WTC11 (cell line): ENCODE measurements around the gene IGF2BP3. TPM values are rescaled to one million over a fixed set of nuclear protein-coding genes. Genes with fewer than 3 reads are reported as not detected.
A peak's percentile ranks its signal among the peaks of the same experiment; 100 is the strongest.

Experiments used
- ATAC-seq: fragments of 200-7000 bp; cut with Tn5 transposase; 2 replicates; pipeline ENCODE4 v1.10.0; 2021; ENCODE audit warnings: mild to moderate bottlenecking, moderate library complexity
- CTCF ChIA-PET: fragments of 300-600 bp; sonication (Branson Sonifier 250); formaldehyde crosslinking; loops from one replicate; lab custom pipeline; 2021; ENCODE audit warnings: antibody characterized with exemption; lab: Charles Lee
- POLR2A ChIA-PET: fragments of 350-600 bp; sonication (Branson Sonifier 250); formaldehyde crosslinking; loops from one replicate; lab custom pipeline; 2021; ENCODE audit warnings: antibody characterized with exemption; lab: Charles Lee
- DNase-seq: peaks from one replicate; pipeline ENCODE4 v3.0.0; 2021; ENCODE audit warnings: low spot score
- H3K27ac Mint-ChIP-seq: 2 replicates; pipeline ENCODE4 v1.8.0; 2021; ENCODE audit warnings: mixed read lengths
- H3K27me3 Mint-ChIP-seq: 2 replicates; pipeline ENCODE4 v1.8.0; 2021; ENCODE audit warnings: low read depth, mild to moderate bottlenecking, moderate library complexity, mixed read lengths
- H3K36me3 Mint-ChIP-seq: 2 replicates; pipeline ENCODE4 v1.8.0; 2021; ENCODE audit warnings: mixed read lengths
- H3K4me1 Mint-ChIP-seq: 2 replicates; pipeline ENCODE4 v1.8.0; 2022; ENCODE audit warnings: mixed read lengths
- H3K4me3 Mint-ChIP-seq: 2 replicates; pipeline ENCODE4 v1.8.0; 2021; ENCODE audit warnings: mild to moderate bottlenecking, moderate library complexity, mixed read lengths
- H3K9me3 Mint-ChIP-seq: 2 replicates; pipeline ENCODE4 v1.8.0; 2021; ENCODE audit warnings: mixed read lengths
- AR ChIP-seq: fragments of 250-450 bp; sonication (Bioruptor Pico); IDR thresholded peaks from 2 replicates; pipeline ENCODE4 v1.9.0; 2021; ENCODE audit warnings: mild to moderate bottlenecking
- ESRRA ChIP-seq: sonication (generic); formaldehyde crosslinking; IDR thresholded peaks from 2 replicates; pipeline ENCODE4 v1.8.1; 2022; ENCODE audit warnings: mild to moderate bottlenecking, missing genetic modification reagents, borderline replicate concordance
- FOXJ3 ChIP-seq: sonication (generic); formaldehyde crosslinking; IDR thresholded peaks from 2 replicates; pipeline ENCODE4 v1.9.0; 2021; ENCODE audit warnings: missing genetic modification reagents, mild to moderate bottlenecking, borderline replicate concordance
- GABPB1 ChIP-seq: sonication (generic); formaldehyde crosslinking; IDR thresholded peaks from 2 replicates; pipeline ENCODE4 v1.8.1; 2023; ENCODE audit warnings: mild to moderate bottlenecking, missing genetic modification reagents
- GRHL2 ChIP-seq: fragments of 250-450 bp; sonication (Bioruptor Pico); IDR thresholded peaks from 2 replicates; pipeline ENCODE4 v1.8.0; 2022; ENCODE audit warnings: mild to moderate bottlenecking, moderate library complexity; ENCODE audit not compliant: insufficient replicate concordance, severe bottlenecking
- IRF2 ChIP-seq: sonication (generic); formaldehyde crosslinking; IDR thresholded peaks from 2 replicates; pipeline ENCODE4 v1.8.0; 2022; ENCODE audit warnings: low read depth, missing genetic modification reagents, borderline replicate concordance
- NFATC4 ChIP-seq: fragments of 250-450 bp; sonication (Bioruptor Pico); IDR thresholded peaks from 2 replicates; pipeline ENCODE4 v1.9.0; 2021; ENCODE audit warnings: mild to moderate bottlenecking
- NFE2L1 ChIP-seq: sonication (generic); formaldehyde crosslinking; IDR thresholded peaks from 2 replicates; pipeline ENCODE4 v1.8.1; 2023; ENCODE audit warnings: missing genetic modification reagents
- RELA ChIP-seq: sonication (generic); formaldehyde crosslinking; IDR thresholded peaks from 2 replicates; pipeline ENCODE4 v1.8.1; 2022; ENCODE audit warnings: missing genetic modification reagents, mild to moderate bottlenecking, borderline replicate concordance
- RORB ChIP-seq: fragments of 250-450 bp; sonication (Bioruptor Pico); IDR thresholded peaks from 2 replicates; pipeline ENCODE4 v1.9.0; 2021; ENCODE audit warnings: mild to moderate bottlenecking
- SP1 ChIP-seq: sonication (generic); formaldehyde crosslinking; conservative IDR thresholded peaks from 2 replicates; pipeline ENCODE4 v1.8.1; 2022; ENCODE audit warnings: missing genetic modification reagents
- TEAD4 ChIP-seq: sonication (generic); formaldehyde crosslinking; IDR thresholded peaks from 2 replicates; pipeline ENCODE4 v1.8.0; 2022; ENCODE audit warnings: mild to moderate bottlenecking, missing genetic modification reagents
- TP53 ChIP-seq: sonication (generic); formaldehyde crosslinking; IDR thresholded peaks from 2 replicates; pipeline ENCODE4 v1.8.1; 2023; ENCODE audit warnings: mild to moderate bottlenecking, missing genetic modification reagents
- ZBTB21 ChIP-seq: sonication (generic); formaldehyde crosslinking; IDR thresholded peaks from 2 replicates; pipeline ENCODE4 v1.8.1; 2023; ENCODE audit warnings: mild to moderate bottlenecking, missing genetic modification reagents, borderline replicate concordance
- ZNF138 ChIP-seq: sonication (generic); formaldehyde crosslinking; conservative IDR thresholded peaks from 2 replicates; pipeline ENCODE4 v1.8.1; 2022; ENCODE audit warnings: mild to moderate bottlenecking, moderate library complexity, missing genetic modification reagents
- ZNF396 ChIP-seq: fragments of 250-450 bp; sonication (Bioruptor Pico); IDR thresholded peaks from 2 replicates; pipeline ENCODE4 v1.8.0; 2021; ENCODE audit warnings: mild to moderate bottlenecking, moderate library complexity, borderline replicate concordance
- ZNF416 ChIP-seq: fragments of 250-450 bp; sonication (Bioruptor Pico); IDR thresholded peaks from 2 replicates; pipeline ENCODE4 v1.9.0; 2021; ENCODE audit warnings: mild to moderate bottlenecking, inconsistent platforms
- total RNA-seq: library from RNA; stranded (reverse); gene quantifications from 3 replicates; pipeline ENCODE4 v1.2.3, GENCODE V29; 2021
- TF ChIP-seq, protein P1 (sequence below): sonication (generic); formaldehyde crosslinking; IDR thresholded peaks from 2 replicates; pipeline ENCODE4 v1.8.1; 2022; ENCODE audit warnings: missing genetic modification reagents, borderline replicate concordance
- TF ChIP-seq, protein P2 (sequence below): sonication (generic); formaldehyde crosslinking; IDR thresholded peaks from 2 replicates; pipeline ENCODE4 v1.8.1; 2023; ENCODE audit warnings: mild to moderate bottlenecking, missing genetic modification reagents
- TF ChIP-seq, protein P3 (sequence below): sonication (generic); formaldehyde crosslinking; IDR thresholded peaks from 2 replicates; pipeline ENCODE4 v1.8.0; 2022; ENCODE audit warnings: mild to moderate bottlenecking, missing genetic modification reagents
- TF ChIP-seq, protein P4 (sequence below): sonication (generic); formaldehyde crosslinking; IDR thresholded peaks from 2 replicates; pipeline ENCODE4 v1.8.1; 2022; ENCODE audit warnings: low read depth, missing genetic modification reagents, borderline replicate concordance
- TF ChIP-seq, protein P5 (sequence below): fragments of 250-450 bp; sonication (Bioruptor Pico); IDR thresholded peaks from 2 replicates; pipeline ENCODE4 v1.9.0; 2021; ENCODE audit warnings: moderate library complexity, mild to moderate bottlenecking, inconsistent platforms, borderline replicate concordance

IGF2BP3 gene
- total RNA-seq, 1 experiment from 2014 or later = 129 TPM

- Mint-ChIP-seq H3K27me3 (no peaks in the 10 kb centered on the region), H3K9me3 (no peaks in the 10 kb centered on the region), H3K4me3 (no peak overlapping the region), H3K4me1 (no peaks in the 10 kb centered on the region)
- CTCF ChIA-PET = interaction anchor here (1.2 kb wide), 1 partner anchor 213 kb away, joined by 3 read pairs; no protein-coding TSS in a partner anchor
- POLR2A ChIA-PET = no interaction called here
- TF ChIP-seq IRF2 (CRISPR knock-in tag) (no peak), NFE2L1 (CRISPR knock-in tag) (no peak), TEAD4 (CRISPR knock-in tag) (no peak), ZNF416 (CRISPR knock-in tag) (no peak), FOXJ3 (CRISPR knock-in tag) (no peak)
- TF ChIP-seq, protein P1, sequence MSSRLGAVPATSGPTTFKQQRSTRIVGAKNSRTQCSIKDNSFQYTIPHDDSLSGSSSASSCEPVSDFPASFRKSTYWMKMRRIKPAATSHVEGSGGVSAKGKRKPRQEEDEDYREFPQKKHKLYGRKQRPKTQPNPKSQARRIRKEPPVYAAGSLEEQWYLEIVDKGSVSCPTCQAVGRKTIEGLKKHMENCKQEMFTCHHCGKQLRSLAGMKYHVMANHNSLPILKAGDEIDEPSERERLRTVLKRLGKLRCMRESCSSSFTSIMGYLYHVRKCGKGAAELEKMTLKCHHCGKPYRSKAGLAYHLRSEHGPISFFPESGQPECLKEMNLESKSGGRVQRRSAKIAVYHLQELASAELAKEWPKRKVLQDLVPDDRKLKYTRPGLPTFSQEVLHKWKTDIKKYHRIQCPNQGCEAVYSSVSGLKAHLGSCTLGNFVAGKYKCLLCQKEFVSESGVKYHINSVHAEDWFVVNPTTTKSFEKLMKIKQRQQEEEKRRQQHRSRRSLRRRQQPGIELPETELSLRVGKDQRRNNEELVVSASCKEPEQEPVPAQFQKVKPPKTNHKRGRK (CRISPR knock-in tag) = no peak
- TF ChIP-seq, protein P2, sequence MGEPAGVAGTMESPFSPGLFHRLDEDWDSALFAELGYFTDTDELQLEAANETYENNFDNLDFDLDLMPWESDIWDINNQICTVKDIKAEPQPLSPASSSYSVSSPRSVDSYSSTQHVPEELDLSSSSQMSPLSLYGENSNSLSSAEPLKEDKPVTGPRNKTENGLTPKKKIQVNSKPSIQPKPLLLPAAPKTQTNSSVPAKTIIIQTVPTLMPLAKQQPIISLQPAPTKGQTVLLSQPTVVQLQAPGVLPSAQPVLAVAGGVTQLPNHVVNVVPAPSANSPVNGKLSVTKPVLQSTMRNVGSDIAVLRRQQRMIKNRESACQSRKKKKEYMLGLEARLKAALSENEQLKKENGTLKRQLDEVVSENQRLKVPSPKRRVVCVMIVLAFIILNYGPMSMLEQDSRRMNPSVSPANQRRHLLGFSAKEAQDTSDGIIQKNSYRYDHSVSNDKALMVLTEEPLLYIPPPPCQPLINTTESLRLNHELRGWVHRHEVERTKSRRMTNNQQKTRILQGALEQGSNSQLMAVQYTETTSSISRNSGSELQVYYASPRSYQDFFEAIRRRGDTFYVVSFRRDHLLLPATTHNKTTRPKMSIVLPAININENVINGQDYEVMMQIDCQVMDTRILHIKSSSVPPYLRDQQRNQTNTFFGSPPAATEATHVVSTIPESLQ (CRISPR knock-in tag) = no peak
- TF ChIP-seq, all 79 proteins: peak for 0
- H3K27ac Mint-ChIP-seq = no peak overlapping the region
- peaks cover 83% of the 10 kb centered on the region for H3K36me3 Mint-ChIP-seq
- DNase-seq (no peak), ATAC-seq (no peak)
Measured at GRCh38 chr7:23333671-23334246, 136.5 kb downstream of the IGF2BP3 start.

- Mint-ChIP-seq H3K27ac (no peak overlapping the region), H3K36me3 (peaks cover 83% of the 10 kb centered on the region), H3K27me3 (no peaks in the 10 kb centered on the region), H3K9me3 (no peaks in the 10 kb centered on the region), H3K4me3 (no peak overlapping the region), H3K4me1 (no peaks in the 10 kb centered on the region)
- no peak for ATAC-seq
- ChIA-PET CTCF (interaction anchor here (1.2 kb wide), 1 partner anchor 214 kb away, joined by 3 read pairs; no protein-coding TSS in a partner anchor), POLR2A (no interaction called here)
- no peak for DNase-seq
- no peak for TF ChIP-seq RORB
- TF ChIP-seq TP53 (CRISPR knock-in tag) = no peak
- TF ChIP-seq ZNF138 (CRISPR knock-in tag) = no peak
- no peak for TF ChIP-seq NFE2L1 (CRISPR knock-in tag)
- TF ChIP-seq, protein P3, sequence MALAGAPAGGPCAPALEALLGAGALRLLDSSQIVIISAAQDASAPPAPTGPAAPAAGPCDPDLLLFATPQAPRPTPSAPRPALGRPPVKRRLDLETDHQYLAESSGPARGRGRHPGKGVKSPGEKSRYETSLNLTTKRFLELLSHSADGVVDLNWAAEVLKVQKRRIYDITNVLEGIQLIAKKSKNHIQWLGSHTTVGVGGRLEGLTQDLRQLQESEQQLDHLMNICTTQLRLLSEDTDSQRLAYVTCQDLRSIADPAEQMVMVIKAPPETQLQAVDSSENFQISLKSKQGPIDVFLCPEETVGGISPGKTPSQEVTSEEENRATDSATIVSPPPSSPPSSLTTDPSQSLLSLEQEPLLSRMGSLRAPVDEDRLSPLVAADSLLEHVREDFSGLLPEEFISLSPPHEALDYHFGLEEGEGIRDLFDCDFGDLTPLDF = no peak
- TF ChIP-seq, protein P4, sequence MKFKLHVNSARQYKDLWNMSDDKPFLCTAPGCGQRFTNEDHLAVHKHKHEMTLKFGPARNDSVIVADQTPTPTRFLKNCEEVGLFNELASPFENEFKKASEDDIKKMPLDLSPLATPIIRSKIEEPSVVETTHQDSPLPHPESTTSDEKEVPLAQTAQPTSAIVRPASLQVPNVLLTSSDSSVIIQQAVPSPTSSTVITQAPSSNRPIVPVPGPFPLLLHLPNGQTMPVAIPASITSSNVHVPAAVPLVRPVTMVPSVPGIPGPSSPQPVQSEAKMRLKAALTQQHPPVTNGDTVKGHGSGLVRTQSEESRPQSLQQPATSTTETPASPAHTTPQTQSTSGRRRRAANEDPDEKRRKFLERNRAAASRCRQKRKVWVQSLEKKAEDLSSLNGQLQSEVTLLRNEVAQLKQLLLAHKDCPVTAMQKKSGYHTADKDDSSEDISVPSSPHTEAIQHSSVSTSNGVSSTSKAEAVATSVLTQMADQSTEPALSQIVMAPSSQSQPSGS (CRISPR knock-in tag) = no peak
- no peak for TF ChIP-seq NFATC4 (CRISPR knock-in tag)
- no peak for TF ChIP-seq ZBTB21
- no peak for TF ChIP-seq GABPB1 (CRISPR knock-in tag)
Measured at GRCh38 chr7:23332910-23333612, 137.2 kb downstream of the IGF2BP3 start.

DNA sequence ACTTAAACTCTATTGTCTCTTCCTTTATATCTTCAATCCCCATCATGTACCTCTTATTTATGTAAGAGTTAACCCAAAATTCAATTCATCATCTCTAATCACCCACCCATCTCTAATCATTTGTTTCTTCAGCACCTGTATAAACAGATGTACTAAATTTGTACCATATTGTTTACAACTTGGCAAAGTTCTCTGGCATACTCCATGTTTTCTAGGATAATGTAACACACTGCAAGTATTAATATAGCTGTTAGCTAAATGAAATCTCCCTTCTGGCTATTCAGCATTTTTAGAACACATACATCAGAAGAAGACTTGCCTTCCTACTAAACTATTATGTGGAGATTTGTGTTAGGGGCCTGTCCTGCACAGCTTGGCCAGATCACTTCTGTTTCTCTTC, 138.1 kb downstream of the IGF2BP3 start:
- DNase-seq = no peak
- Mint-ChIP-seq H3K27ac (peak overlapping the region; percentile 82; the same call in 1 of the 2 replicates), H3K4me3 (no peak overlapping the region), H3K4me1 (no peaks in the 10 kb centered on the region), H3K9me3 (peaks cover 4% of the 10 kb centered on the region; the same call in 1 of the 2 replicates), H3K36me3 (peaks cover 83% of the 10 kb centered on the region), H3K27me3 (no peaks in the 10 kb centered on the region)
- CTCF ChIA-PET = no interaction called here
- no peak for ATAC-seq
- POLR2A ChIA-PET = no interaction called here
- TF ChIP-seq, protein P5, sequence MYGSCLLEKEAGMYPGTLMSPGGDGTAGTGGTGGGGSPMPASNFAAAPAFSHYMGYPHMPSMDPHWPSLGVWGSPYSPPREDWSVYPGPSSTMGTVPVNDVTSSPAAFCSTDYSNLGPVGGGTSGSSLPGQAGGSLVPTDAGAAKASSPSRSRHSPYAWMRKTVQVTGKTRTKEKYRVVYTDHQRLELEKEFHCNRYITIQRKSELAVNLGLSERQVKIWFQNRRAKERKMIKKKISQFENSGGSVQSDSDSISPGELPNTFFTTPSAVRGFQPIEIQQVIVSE = no peak
- TF ChIP-seq ZNF396 (CRISPR knock-in tag) (no peak), SP1 (CRISPR knock-in tag) (no peak), ESRRA (CRISPR knock-in tag) (no peak), AR (CRISPR knock-in tag) (no peak), ZNF138 (CRISPR knock-in tag) (no peak), RELA (no peak), TP53 (CRISPR knock-in tag) (no peak), GRHL2 (CRISPR knock-in tag) (no peak)
